SK-N-SH (cell line): Measurements from ENCODE around the gene CLMN. TPM values are rescaled to one million over a fixed set of nuclear protein-coding genes. Genes with fewer than 3 reads are reported as not detected.

Experiments used
- CTCF ChIA-PET: fragments of 300-600, 350-600 bp; formaldehyde crosslinking; extraction: SDS; loops from one replicate; lab custom pipeline; 2021; lab: Yijun Ruan, JAX
- POLR2A ChIA-PET: fragments of 350-600 bp; sonication (Branson Sonifier 250); formaldehyde crosslinking; extraction: SDS; loops from one replicate; lab custom pipeline; 2020; ENCODE audit warnings: antibody characterized with exemption, inconsistent platforms; lab: Yijun Ruan, JAX
- DNase-seq: peaks from one replicate; pipeline ENCODE4 v3.0.0; 2012
- H2AFZ ChIP-seq: fragments of 200-600 bp; sonication (generic); 2 replicates; pipeline ENCODE4 v1.8.1; 2016; ENCODE audit warnings: antibody characterized with exemption, mild to moderate bottlenecking, low read depth
- H3F3A ChIP-seq: fragments of 200-600 bp; sonication (generic); replicated peaks from 2 replicates; pipeline ENCODE3; 2016; ENCODE audit warnings: antibody characterized with exemption, mild to moderate bottlenecking; ENCODE audit not compliant: insufficient read depth
- H3K27ac ChIP-seq, 2 experiments: fragments of 200-500 bp in 1 of 2; fragments of 200-600 bp in 1 of 2; sonication (Bioruptor generic) in 1 of 2; sonication (generic), shearing (Covaris generic) in 1 of 2; 2 replicates each; pipeline versions ENCODE4 v1.5.1 to v1.6.1; 2014 to 2016; ENCODE audit warnings: low read depth in 2 of 2, inconsistent platforms in 1 of 2, low read length in 1 of 2, mild to moderate bottlenecking in 1 of 2, mixed read lengths in 1 of 2
- H3K27me3 ChIP-seq: fragments of 200-600 bp; sonication (generic), shearing (Covaris generic); 2 replicates; pipeline ENCODE4 v1.6.1; 2016; ENCODE audit warnings: mixed run types; ENCODE audit not compliant: insufficient read depth
- H3K36me3 ChIP-seq, 2 experiments: fragments of 200-500 bp in 1 of 2; fragments of 200-600 bp in 1 of 2; sonication (Bioruptor generic) in 1 of 2; sonication (generic) in 1 of 2; replicated peaks in 1 of 2; 2 replicates each; pipeline versions ENCODE3 to v1.5.1; 2014 to 2016; ENCODE audit warnings: low read length in 1 of 2, mild to moderate bottlenecking in 1 of 2; ENCODE audit not compliant: insufficient read depth in 2 of 2, control insufficient read depth in 1 of 2
- H3K4me1 ChIP-seq, 2 experiments: fragments of 200-500 bp in 1 of 2; fragments of 200-600 bp in 1 of 2; sonication (Bioruptor generic) in 1 of 2; sonication (generic), shearing (Covaris generic) in 1 of 2; 2 replicates each; pipeline versions ENCODE4 v1.5.1 to v1.6.1; 2014 to 2016; ENCODE audit warnings: low read depth in 1 of 2, low read length in 1 of 2, mixed run types in 1 of 2; ENCODE audit not compliant: insufficient read depth in 2 of 2, control insufficient read depth in 1 of 2
- H3K4me2 ChIP-seq: fragments of 200-600 bp; sonication (generic), shearing (Covaris generic); 2 replicates; pipeline ENCODE4 v1.6.1; 2017; ENCODE audit warnings: mixed run types
- H3K4me3 ChIP-seq, 2 experiments: fragments of 200-500 bp in 1 of 2; fragments of 200-600 bp in 1 of 2; sonication (Bioruptor generic) in 1 of 2; sonication (generic), shearing (Covaris generic) in 1 of 2; 2 replicates each; pipeline versions ENCODE4 v1.5.1 to v1.8.1; 2014 to 2016; ENCODE audit warnings: low read depth in 2 of 2, inconsistent platforms in 1 of 2, low read length in 1 of 2, mild to moderate bottlenecking in 1 of 2, mixed read lengths in 1 of 2, moderate library complexity in 1 of 2
- H3K79me2 ChIP-seq: fragments of 200-600 bp; sonication (generic); 2 replicates; pipeline ENCODE4 v1.8.1; 2017; ENCODE audit warnings: mild to moderate bottlenecking; ENCODE audit not compliant: insufficient read depth
- H3K9ac ChIP-seq: fragments of 200-600 bp; sonication (generic); 2 replicates; pipeline ENCODE4 v1.6.1; 2017; ENCODE audit warnings: mixed run types
- H3K9me2 ChIP-seq: fragments of 200-600 bp; sonication (generic); 2 replicates; pipeline ENCODE4 v1.6.1; 2017; ENCODE audit warnings: mixed run types
- H3K9me3 ChIP-seq: fragments of 200-600 bp; sonication (generic); 2 replicates; pipeline ENCODE4 v1.6.1; 2017; ENCODE audit warnings: mixed run types, mild to moderate bottlenecking, moderate library complexity
- H4K20me1 ChIP-seq: fragments of 200-600 bp; sonication (generic); 2 replicates; pipeline ENCODE4 v1.6.1; 2017; ENCODE audit warnings: mild to moderate bottlenecking, mixed run types; ENCODE audit not compliant: insufficient read depth
- CHD2 ChIP-seq: fragments of 150-350 bp; IDR thresholded peaks from 2 replicates; pipeline ENCODE4 v1.6.1; 2018; ENCODE audit warnings: low read length; ENCODE audit not compliant: partially characterized antibody
- CTCF ChIP-seq: fragments of 200-600 bp; sonication (generic); IDR thresholded peaks from 2 replicates; pipeline ENCODE4 v1.6.1; 2017; ENCODE audit warnings: antibody characterized with exemption, mild to moderate bottlenecking, moderate library complexity
- EZH2phosphoT487 ChIP-seq: fragments of 200-600 bp; sonication (generic); IDR thresholded peaks from 2 replicates; pipeline ENCODE4 v1.6.1; 2017; ENCODE audit warnings: low read depth, mixed run types, mild to moderate bottlenecking, antibody characterized with exemption, moderate library complexity, borderline replicate concordance
- FOXJ3 ChIP-seq: sonication (generic); formaldehyde crosslinking; IDR thresholded peaks from 2 replicates; pipeline ENCODE4 v1.5.1; 2020; ENCODE audit warnings: mild to moderate bottlenecking, missing genetic modification reagents
- FOXM1 ChIP-seq: IDR thresholded peaks from 2 replicates; pipeline ENCODE4 v1.4.0; 2012; ENCODE audit warnings: low read depth, mild to moderate bottlenecking
- GABPA ChIP-seq: IDR thresholded peaks from 2 replicates; pipeline ENCODE4 v1.4.0; 2012; ENCODE audit warnings: low read depth, mild to moderate bottlenecking
- MEF2A ChIP-seq: IDR thresholded peaks from 2 replicates; pipeline ENCODE4 v1.4.0; 2012; ENCODE audit warnings: low read depth, borderline replicate concordance
- RAD21 ChIP-seq: IDR thresholded peaks from 2 replicates; pipeline ENCODE4 v1.6.1; 2012; ENCODE audit warnings: mild to moderate bottlenecking, low read length
- RFX5 ChIP-seq: IDR thresholded peaks from 2 replicates; pipeline ENCODE4 v1.6.1; 2012; ENCODE audit warnings: mild to moderate bottlenecking, improper control_type of control experiment, low read length
- RXRA ChIP-seq: IDR thresholded peaks from 2 replicates; pipeline ENCODE4 v1.4.0; 2012; ENCODE audit warnings: low read depth, mild to moderate bottlenecking, borderline replicate concordance
- SIN3A ChIP-seq: IDR thresholded peaks from 2 replicates; pipeline ENCODE4 v1.6.1; 2012; ENCODE audit warnings: low read depth, mild to moderate bottlenecking, low read length, moderate library complexity, borderline replicate concordance
- TCF12 ChIP-seq: IDR thresholded peaks from 2 replicates; pipeline ENCODE4 v1.4.0; 2012
- WGBS: methylation state at CpG from one replicate; pipeline ENCODE4 v1.1.6; 2017; ENCODE audit warnings: low lambda C conversion rate; 5-methylcytosine and 5-hydroxymethylcytosine counted together
- polyA plus RNA-seq, 3 experiments: library from polyadenylated mRNA; depleted of rRNA; stranded (reverse); fragments of >200 nt; gene quantifications; 2 replicates each; pipeline ENCODE4 v1.2.3, GENCODE V29; 2012
- TF ChIP-seq, protein P1 (sequence below): IDR thresholded peaks from 2 replicates; pipeline ENCODE4 v1.4.0; 2012; ENCODE audit warnings: low read depth, borderline replicate concordance
- TF ChIP-seq, protein P2 (sequence below): IDR thresholded peaks from 2 replicates; pipeline ENCODE4 v1.4.0; 2012; ENCODE audit warnings: low read depth, borderline replicate concordance

The CLMN gene
- polyA plus RNA-seq, 1 of the 3 experiments (the other 2 are of a cell fraction), result 1.4 TPM

DNA sequence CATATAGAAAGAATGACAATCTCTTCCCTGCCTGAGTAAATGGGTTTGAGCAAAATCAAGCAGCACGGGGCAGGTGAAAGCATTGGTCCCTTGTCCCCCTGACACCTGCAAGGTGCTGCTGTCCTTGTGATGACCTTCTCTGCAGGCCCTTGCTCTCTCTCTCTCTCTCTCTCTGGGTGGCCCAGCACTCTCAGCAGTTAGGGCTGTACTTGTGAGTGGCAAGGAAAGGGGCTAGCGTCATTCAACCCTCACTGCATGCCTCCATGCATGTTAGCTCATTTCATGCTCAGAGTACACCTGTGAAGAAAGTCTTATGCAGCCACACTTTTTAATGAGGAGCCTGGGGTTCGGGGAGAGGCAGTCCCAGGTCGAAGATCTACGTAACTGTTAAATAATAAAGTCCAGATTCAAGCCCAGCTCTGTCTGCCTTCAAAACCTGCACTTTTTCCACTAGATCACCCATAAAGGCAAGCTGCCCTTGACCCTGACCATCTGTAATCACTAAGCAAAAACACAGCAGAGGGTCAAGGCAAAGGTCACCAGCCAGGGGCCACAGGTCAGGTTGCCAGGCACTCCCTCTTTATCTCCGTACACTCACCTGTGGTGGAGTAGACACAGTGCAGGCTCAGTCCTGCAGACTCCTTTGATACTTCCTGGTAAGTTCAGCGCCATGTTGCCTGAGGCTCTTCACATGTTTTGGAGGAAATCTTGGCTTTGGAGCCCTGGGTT is 44.9 kb upstream of the CLMN start:
- DNase-seq, result no peak
- Histone ChIP-seq H3K27ac (no peak overlapping the region), H3F3A (no peaks in the 10 kb centered on the region), H3K9me3 (no peaks in the 10 kb centered on the region), H4K20me1 (no peaks in the 10 kb centered on the region), H3K4me3 (no peak overlapping the region), H2AFZ (no peak overlapping the region)
- CTCF ChIA-PET, result interaction anchor here (1.1 kb wide), 1 partner anchor 190 kb away, joined by 3 read pairs; no protein-coding TSS in a partner anchor
- POLR2A ChIA-PET, result no interaction called here
- TF ChIP-seq FOXM1 (no peak), SIN3A (no peak), RAD21 (no peak), RFX5 (no peak), TCF12 (no peak), RXRA (no peak), MEF2A (no peak), CTCF (no peak), CHD2 (no peak), GABPA (no peak), FOXJ3 (CRISPR knock-in tag) (no peak), EZH2phosphoT487 (no peak)
- TF ChIP-seq, protein P1, sequence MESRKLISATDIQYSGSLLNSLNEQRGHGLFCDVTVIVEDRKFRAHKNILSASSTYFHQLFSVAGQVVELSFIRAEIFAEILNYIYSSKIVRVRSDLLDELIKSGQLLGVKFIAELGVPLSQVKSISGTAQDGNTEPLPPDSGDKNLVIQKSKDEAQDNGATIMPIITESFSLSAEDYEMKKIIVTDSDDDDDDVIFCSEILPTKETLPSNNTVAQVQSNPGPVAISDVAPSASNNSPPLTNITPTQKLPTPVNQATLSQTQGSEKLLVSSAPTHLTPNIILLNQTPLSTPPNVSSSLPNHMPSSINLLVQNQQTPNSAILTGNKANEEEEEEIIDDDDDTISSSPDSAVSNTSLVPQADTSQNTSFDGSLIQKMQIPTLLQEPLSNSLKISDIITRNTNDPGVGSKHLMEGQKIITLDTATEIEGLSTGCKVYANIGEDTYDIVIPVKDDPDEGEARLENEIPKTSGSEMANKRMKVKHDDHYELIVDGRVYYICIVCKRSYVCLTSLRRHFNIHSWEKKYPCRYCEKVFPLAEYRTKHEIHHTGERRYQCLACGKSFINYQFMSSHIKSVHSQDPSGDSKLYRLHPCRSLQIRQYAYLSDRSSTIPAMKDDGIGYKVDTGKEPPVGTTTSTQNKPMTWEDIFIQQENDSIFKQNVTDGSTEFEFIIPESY, result no peak
- TF ChIP-seq, protein P2, sequence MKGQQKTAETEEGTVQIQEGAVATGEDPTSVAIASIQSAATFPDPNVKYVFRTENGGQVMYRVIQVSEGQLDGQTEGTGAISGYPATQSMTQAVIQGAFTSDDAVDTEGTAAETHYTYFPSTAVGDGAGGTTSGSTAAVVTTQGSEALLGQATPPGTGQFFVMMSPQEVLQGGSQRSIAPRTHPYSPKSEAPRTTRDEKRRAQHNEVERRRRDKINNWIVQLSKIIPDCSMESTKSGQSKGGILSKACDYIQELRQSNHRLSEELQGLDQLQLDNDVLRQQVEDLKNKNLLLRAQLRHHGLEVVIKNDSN, result no peak
- TF ChIP-seq, all 33 proteins: peak for 0
- H3K36me3 ChIP-seq, result no peaks in the 10 kb centered on the region
- H3K4me1 ChIP-seq, result no peaks in the 10 kb centered on the region
- H3K9me2 ChIP-seq, result no peaks in the 10 kb centered on the region
- H3K27me3 ChIP-seq, result no peaks in the 10 kb centered on the region; the same call in 1 of the 2 replicates
- H3K79me2 ChIP-seq, result no peaks in the 10 kb centered on the region
- no peak overlapping the region for H3K9ac ChIP-seq
- WGBS, result 57% methylated on average over 6 of the region's 7 CpGs
- no peak overlapping the region for H3K4me2 ChIP-seq
